Fibroblast of lung (primary cell): Measurements from ENCODE around the gene HOMEZ. TPM values are rescaled to one million over a fixed set of nuclear protein-coding genes. Genes with fewer than 3 reads are reported as not detected.
"Not testable (repeated sequence)": the region's sequence is repeated elsewhere in the genome, so short reads cannot be mapped to it uniquely, and the experiment has no call there.

Experiments used
- DNase-seq, 2 donors: peaks; one replicate each; pipeline versions ENCODE4 v3.0.0 to v3.0.0-alpha.2; 2010; ENCODE audit warnings: low read depth in 2 of 2
- H2AFZ ChIP-seq: 2 replicates; pipeline ENCODE4 v1.5.1; 2012; ENCODE audit warnings: low read length, control low read depth, inconsistent platforms
- H3K27ac ChIP-seq: 2 replicates; pipeline ENCODE4 v1.5.1; 2011; ENCODE audit warnings: low read length, control low read depth; ENCODE audit not compliant: insufficient read depth
- H3K27me3 ChIP-seq: 2 replicates; pipeline ENCODE4 v1.5.1; 2011; ENCODE audit warnings: mild to moderate bottlenecking, low read length; ENCODE audit not compliant: control insufficient read depth, insufficient read depth
- H3K36me3 ChIP-seq: 2 replicates; pipeline ENCODE4 v1.5.1; 2011; ENCODE audit warnings: low read length; ENCODE audit not compliant: control insufficient read depth, insufficient read depth
- H3K4me1 ChIP-seq: 2 replicates; pipeline ENCODE4 v1.5.1; 2011; ENCODE audit warnings: low read length; ENCODE audit not compliant: control insufficient read depth, insufficient read depth; ENCODE audit errors: extremely low read depth
- H3K4me2 ChIP-seq: 2 replicates; pipeline ENCODE4 v1.5.1; 2011; ENCODE audit warnings: low read length, control low read depth; ENCODE audit not compliant: insufficient read depth; ENCODE audit errors: extremely low read depth
- H3K4me3 ChIP-seq, 4 experiments: fragments of 200-600 bp in 1 of 4; sonication (generic) in 1 of 4; replicated peaks in 1 of 4; 2 replicates each; pipeline ENCODE4 v1.5.1; 2011 to 2016; ENCODE audit warnings: low read length in 4 of 4, low read depth in 3 of 4, mild to moderate bottlenecking in 3 of 4, control low read depth in 2 of 4, inconsistent platforms in 1 of 4, mixed read lengths in 1 of 4; ENCODE audit not compliant: insufficient read depth in 1 of 4; ENCODE audit errors: control extremely low read depth in 1 of 4
- H3K79me2 ChIP-seq: 2 replicates; pipeline ENCODE4 v1.5.1; 2012; ENCODE audit warnings: mild to moderate bottlenecking, low read length, inconsistent platforms; ENCODE audit not compliant: control insufficient read depth, insufficient read depth
- H3K9ac ChIP-seq: 2 replicates; pipeline ENCODE4 v1.5.1; 2011; ENCODE audit warnings: mild to moderate bottlenecking, low read length, control low read depth; ENCODE audit not compliant: insufficient read depth
- H3K9me3 ChIP-seq: 2 replicates; pipeline ENCODE4 v1.5.1; 2012; ENCODE audit warnings: low read depth, low read length; ENCODE audit not compliant: control insufficient read depth, insufficient read depth
- H4K20me1 ChIP-seq: 2 replicates; pipeline ENCODE4 v1.5.1; 2011; ENCODE audit warnings: low read length; ENCODE audit not compliant: control insufficient read depth, insufficient read depth; ENCODE audit errors: extremely low read depth
- EZH2 ChIP-seq: IDR thresholded peaks from 2 replicates; pipeline ENCODE4 v1.5.1; 2012; ENCODE audit warnings: low read length, control low read depth, mild to moderate bottlenecking; ENCODE audit errors: missing control alignments
- polyA plus RNA-seq, 2 donors: library from polyadenylated mRNA; depleted of rRNA in 1 of 2; stranded (reverse) in 1 of 2; unstranded in 1 of 2; fragments of >200 nt; gene quantifications; 2 replicates each; pipeline ENCODE4 v1.2.1, GENCODE V29; 2011 to 2012; ENCODE audit warnings: missing spikeins in 1 of 2
- total RNA-seq: library from RNA; depleted of rRNA; stranded (reverse); fragments of >200 nt; gene quantifications from 2 replicates; pipeline ENCODE4 v1.2.1, GENCODE V29; 2014
- TF ChIP-seq, protein P1 (sequence below), 2 donors: IDR thresholded peaks in 1 of 2; conservative IDR thresholded peaks in 1 of 2; 1 replicate in 1 of 2; 2 replicates in 1 of 2; pipeline ENCODE4 v1.5.1; 2011 to 2012; ENCODE audit warnings: low read length in 2 of 2, control low read depth in 1 of 2, inconsistent platforms in 1 of 2, low read depth in 1 of 2, mild to moderate bottlenecking in 1 of 2

The HOMEZ gene
- total and polyA plus RNA-seq, 2 donors (not counting 1 experiment from before 2014, with no cell fraction given) = 4.6 to 7.9 TPM

DNA sequence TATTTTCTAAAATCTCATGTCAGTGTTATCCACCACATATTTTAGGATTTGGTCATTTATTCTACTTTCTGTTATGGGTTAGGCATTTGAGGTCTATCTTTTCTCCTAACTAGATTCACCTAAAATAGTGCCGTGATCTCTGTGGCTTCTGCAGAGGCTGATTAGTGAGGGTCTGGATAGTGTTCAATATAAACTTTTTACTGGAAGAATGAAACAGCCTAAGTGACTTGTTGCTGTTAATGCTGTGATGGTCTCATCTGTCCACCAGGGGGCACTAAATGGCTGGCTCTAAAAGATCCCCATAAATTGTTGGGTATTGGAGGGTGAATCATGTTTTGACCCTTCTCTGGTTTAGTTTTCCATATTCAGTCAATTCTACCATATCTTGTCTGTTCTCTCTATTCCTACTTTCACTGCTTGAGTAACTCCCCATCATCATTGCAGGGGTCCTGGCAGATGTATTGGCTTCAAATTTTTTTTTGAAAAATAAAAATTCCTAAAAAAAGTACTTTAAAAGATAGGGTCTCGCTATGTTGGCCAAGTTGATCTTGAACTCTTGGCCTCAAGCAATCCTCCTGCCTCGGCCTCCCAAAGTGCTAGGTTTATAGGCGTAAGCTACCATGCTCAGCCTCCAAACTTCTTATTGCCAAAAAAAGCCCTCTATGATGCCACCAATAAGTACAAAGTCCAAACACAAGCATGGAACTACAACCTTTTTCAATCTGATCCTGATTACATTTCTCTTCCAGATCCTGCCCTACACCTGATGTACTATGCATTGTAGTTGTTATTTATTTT, 42.2 kb upstream of the HOMEZ start:
- no peak overlapping the region for H3K4me2 ChIP-seq
- H3K79me2 ChIP-seq = peaks cover 8% of the 10 kb centered on the region
- H3K4me3 ChIP-seq = no peak overlapping the region
- no peaks in the 10 kb centered on the region for H4K20me1 ChIP-seq
- TF ChIP-seq, protein P1, sequence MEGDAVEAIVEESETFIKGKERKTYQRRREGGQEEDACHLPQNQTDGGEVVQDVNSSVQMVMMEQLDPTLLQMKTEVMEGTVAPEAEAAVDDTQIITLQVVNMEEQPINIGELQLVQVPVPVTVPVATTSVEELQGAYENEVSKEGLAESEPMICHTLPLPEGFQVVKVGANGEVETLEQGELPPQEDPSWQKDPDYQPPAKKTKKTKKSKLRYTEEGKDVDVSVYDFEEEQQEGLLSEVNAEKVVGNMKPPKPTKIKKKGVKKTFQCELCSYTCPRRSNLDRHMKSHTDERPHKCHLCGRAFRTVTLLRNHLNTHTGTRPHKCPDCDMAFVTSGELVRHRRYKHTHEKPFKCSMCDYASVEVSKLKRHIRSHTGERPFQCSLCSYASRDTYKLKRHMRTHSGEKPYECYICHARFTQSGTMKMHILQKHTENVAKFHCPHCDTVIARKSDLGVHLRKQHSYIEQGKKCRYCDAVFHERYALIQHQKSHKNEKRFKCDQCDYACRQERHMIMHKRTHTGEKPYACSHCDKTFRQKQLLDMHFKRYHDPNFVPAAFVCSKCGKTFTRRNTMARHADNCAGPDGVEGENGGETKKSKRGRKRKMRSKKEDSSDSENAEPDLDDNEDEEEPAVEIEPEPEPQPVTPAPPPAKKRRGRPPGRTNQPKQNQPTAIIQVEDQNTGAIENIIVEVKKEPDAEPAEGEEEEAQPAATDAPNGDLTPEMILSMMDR (conservative IDR thresholded peaks at IDR 0.05 in 1 of 2, IDR thresholded peaks at IDR 0.05 in 1 of 2; ENCODE audit: low read depth in 1 of 2, low read length in 2 of 2) = peak; percentile 87 to 90
- TF ChIP-seq EZH2 = no peak
- H3K27me3 ChIP-seq = no peaks in the 10 kb centered on the region
- DNase-seq = peak; percentile 64 to 85
- no peak overlapping the region for H3K27ac ChIP-seq
- H3K9me3 ChIP-seq = no peaks in the 10 kb centered on the region
- peaks cover 10% of the 10 kb centered on the region for H3K36me3 ChIP-seq
- peaks cover under 1% of the 10 kb centered on the region for H3K4me1 ChIP-seq
- H2AFZ ChIP-seq = no peak overlapping the region
- no peak overlapping the region for H3K9ac ChIP-seq

- no peak overlapping the region for H3K4me2 ChIP-seq
- H3K27me3 ChIP-seq = no peaks in the 10 kb centered on the region
- no peaks in the 10 kb centered on the region for H4K20me1 ChIP-seq
- TF ChIP-seq, protein P1 (conservative IDR thresholded peaks at IDR 0.05 in 1 of 2, IDR thresholded peaks at IDR 0.05 in 1 of 2; ENCODE audit: low read depth in 1 of 2, low read length in 2 of 2) = no peak
- TF ChIP-seq EZH2 = no peak
- peaks cover 4% of the 10 kb centered on the region for H3K4me1 ChIP-seq
- no peak overlapping the region for H3K9ac ChIP-seq
- H3K79me2 ChIP-seq = peaks cover 22% of the 10 kb centered on the region
- DNase-seq = no peak
- H3K9me3 ChIP-seq = no peaks in the 10 kb centered on the region
- H3K27ac ChIP-seq = no peak overlapping the region
- H3K4me3 ChIP-seq = no peak overlapping the region
- H2AFZ ChIP-seq = no peak overlapping the region
- H3K36me3 ChIP-seq = peaks cover 10% of the 10 kb centered on the region
Measured at GRCh38 chr14:23326491-23327332, 40.8 kb upstream of the HOMEZ start.

DNA sequence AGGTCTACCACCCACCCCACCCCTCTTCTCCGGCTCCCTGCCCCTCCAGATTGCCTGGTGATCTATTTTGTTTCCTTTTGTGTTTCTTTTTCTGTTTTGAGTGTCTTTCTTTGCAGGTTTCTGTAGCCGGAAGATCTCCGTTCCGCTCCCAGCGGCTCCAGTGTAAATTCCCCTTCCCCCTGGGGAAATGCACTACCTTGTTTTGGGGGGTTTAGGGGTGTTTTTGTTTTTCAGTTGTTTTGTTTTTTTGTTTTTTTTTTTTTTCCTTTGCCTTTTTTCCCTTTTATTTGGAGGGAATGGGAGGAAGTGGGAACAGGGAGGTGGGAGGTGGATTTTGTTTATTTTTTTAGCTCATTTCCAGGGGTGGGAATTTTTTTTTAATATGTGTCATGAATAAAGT, 39.8 kb upstream of the HOMEZ start:
- peaks cover 22% of the 10 kb centered on the region for H3K79me2 ChIP-seq
- H3K27me3 ChIP-seq, H3K4me3 ChIP-seq, H3K4me1 ChIP-seq, DNase-seq, H3K27ac ChIP-seq, H4K20me1 ChIP-seq, H3K36me3 ChIP-seq, H3K9ac ChIP-seq, H3K4me2 ChIP-seq, H2AFZ ChIP-seq, H3K9me3 ChIP-seq: not testable (repeated sequence)
